NCI-H1694 treated with DMSO at 0.1 percent for 48 hours (cell line): ENCODE data around the gene ATOSA.

ENCODE experiments used
- DNase-seq: peaks from one replicate; lab custom pipeline; 2025; lab: John Stamatoyannopoulos, UW

ATOSA gene

GRCh38 chr15:52683580-52683979 lies 4.4 kb upstream of the ATOSA start:
- DNase-seq, result no peak

- no peak for DNase-seq
Measured at GRCh38 chr15:52682781-52683180, 3.6 kb upstream of the ATOSA start.

- DNase-seq, result no peak
Measured at GRCh38 chr15:52682200-52682599, 3.0 kb upstream of the ATOSA start.

- no peak for DNase-seq
Measured at GRCh38 chr15:52681441-52681840, 2.3 kb upstream of the ATOSA start.

GRCh38 chr15:52680761-52681160 lies 1.6 kb upstream of the ATOSA start:
- DNase-seq, result no peak

GRCh38 chr15:52680041-52680391 lies 828 bp upstream of the ATOSA start:
- no peak for DNase-seq

GRCh38 chr15:52678468-52679231 lies 538 bp downstream of the ATOSA start:
- no peak for DNase-seq

- DNase-seq, result peak; percentile 7
Measured at GRCh38 chr15:52677593-52678467, 1.4 kb downstream of the ATOSA start.

- no peak for DNase-seq
Measured at GRCh38 chr15:52674831-52675230, 4.4 kb downstream of the ATOSA start.

GRCh38 chr15:52673734-52674133 lies 5.5 kb downstream of the ATOSA start:
- no peak for DNase-seq

GRCh38 chr15:52673312-52673711 lies 5.9 kb downstream of the ATOSA start:
- no peak for DNase-seq

GRCh38 chr15:52672661-52673060 lies 6.5 kb downstream of the ATOSA start:
- no peak for DNase-seq

- peak; percentile 61 for DNase-seq
Measured at GRCh38 chr15:52670087-52670486, 9.1 kb downstream of the ATOSA start.

GRCh38 chr15:52668133-52668532 lies 11.1 kb downstream of the ATOSA start:
- DNase-seq, result no peak

- no peak for DNase-seq
Measured at GRCh38 chr15:52667597-52667996, 11.6 kb downstream of the ATOSA start.

GRCh38 chr15:52663536-52664294 lies 15.5 kb downstream of the ATOSA start:
- DNase-seq, result no peak

GRCh38 chr15:52661909-52662308 lies 17.3 kb downstream of the ATOSA start:
- DNase-seq, result no peak

- DNase-seq, result no peak
Measured at GRCh38 chr15:52660192-52660591, 19.0 kb downstream of the ATOSA start.

GRCh38 chr15:52658955-52659354 lies 20.2 kb downstream of the ATOSA start:
- no peak for DNase-seq

- no peak for DNase-seq
Measured at GRCh38 chr15:52657338-52657737, 21.9 kb downstream of the ATOSA start.

- no peak for DNase-seq
Measured at GRCh38 chr15:52656412-52656811, 22.8 kb downstream of the ATOSA start.

GRCh38 chr15:52653431-52653964 lies 25.7 kb downstream of the ATOSA start:
- DNase-seq, result no peak
